NOMO-1 (cell line): ENCODE results near the gene CELF2.
A peak's percentile ranks its signal among the peaks of the same experiment; 100 is the strongest.

Experiments
- DNase-seq, 2 experiments: peaks; one replicate each; lab custom pipeline; 2025; ENCODE audit not compliant: unreplicated experiment in 2 of 2; lab: John Stamatoyannopoulos, UW

CELF2 gene

GRCh38 chr10:11240641-11241040 lies 223.0 kb downstream of the CELF2 start:
- DNase-seq = no peak

GRCh38 chr10:11242443-11243387 lies 225.0 kb downstream of the CELF2 start:
- DNase-seq = peak in 1 of 2 experiments; percentile 12

GRCh38 chr10:11243425-11244222 lies 226.0 kb downstream of the CELF2 start:
- no peak for DNase-seq

GRCh38 chr10:11245095-11245479 lies 227.4 kb downstream of the CELF2 start:
- DNase-seq = peak in 1 of 2 experiments; percentile 71

GRCh38 chr10:11245510-11245909 lies 227.8 kb downstream of the CELF2 start:
- DNase-seq = no peak

- no peak for DNase-seq
Observed at GRCh38 chr10:11245981-11246590, 228.4 kb downstream of the CELF2 start.

- no peak for DNase-seq
Observed at GRCh38 chr10:11246752-11247467, 229.2 kb downstream of the CELF2 start.

GRCh38 chr10:11249152-11249807 lies 231.6 kb downstream of the CELF2 start:
- no peak for DNase-seq

- DNase-seq = no peak
Observed at GRCh38 chr10:11249808-11250195, 232.1 kb downstream of the CELF2 start.

- no peak for DNase-seq
Observed at GRCh38 chr10:11250304-11250703, 232.6 kb downstream of the CELF2 start.

- no peak for DNase-seq
Observed at GRCh38 chr10:11252887-11253286, 235.2 kb downstream of the CELF2 start.

GRCh38 chr10:11253385-11254002 lies 235.8 kb downstream of the CELF2 start:
- no peak for DNase-seq

- no peak for DNase-seq
Observed at GRCh38 chr10:11255156-11255555, 237.5 kb downstream of the CELF2 start.

GRCh38 chr10:11255796-11256444 lies 238.2 kb downstream of the CELF2 start:
- peak in 1 of 2 experiments; percentile 30 for DNase-seq

GRCh38 chr10:11256896-11257295 lies 239.2 kb downstream of the CELF2 start:
- DNase-seq = no peak

GRCh38 chr10:11257440-11258090 lies 239.9 kb downstream of the CELF2 start:
- DNase-seq = no peak

GRCh38 chr10:11260170-11260569 lies 242.5 kb downstream of the CELF2 start:
- DNase-seq = no peak

- DNase-seq = no peak
Observed at GRCh38 chr10:11261143-11261542, 243.5 kb downstream of the CELF2 start.
